22Rv1 (cell line): Measurements from ENCODE around the gene VPS13D.

Experiments
- H3K27ac ChIP-seq: fragments of 450-650 bp; 2 replicates; pipeline ENCODE4 v1.5.1; 2017
- ZFX ChIP-seq: fragments of 450-650 bp; IDR thresholded peaks from 2 replicates; pipeline ENCODE4 v1.6.1; 2017; ENCODE audit warnings: antibody characterized with exemption, borderline replicate concordance
- TF ChIP-seq, protein P1 (sequence below): fragments of 450-650 bp; IDR thresholded peaks from 2 replicates; pipeline ENCODE4 v1.5.1; 2017; ENCODE audit warnings: mild to moderate bottlenecking

Gene VPS13D

DNA sequence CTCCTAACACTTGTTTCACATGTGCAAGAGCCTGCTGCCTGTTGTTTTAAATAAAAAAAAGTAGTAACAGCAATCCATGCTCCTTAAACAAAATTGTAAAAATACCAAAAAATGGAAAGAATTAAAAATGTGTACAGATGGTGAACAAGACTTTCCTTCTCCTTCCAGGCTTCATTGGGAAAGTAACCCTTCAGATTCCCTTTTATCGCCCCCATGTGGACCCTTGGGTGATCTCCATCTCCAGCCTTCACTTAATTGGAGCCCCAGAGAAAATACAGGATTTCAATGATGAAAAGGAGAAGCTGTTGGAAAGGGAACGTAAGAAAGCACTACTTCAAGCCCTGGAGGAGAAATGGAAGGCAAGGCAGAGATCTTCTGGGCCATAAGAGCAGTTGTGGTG lies 14.2 kb downstream of the VPS13D start:
- H3K27ac ChIP-seq: no peak overlapping the region
- TF ChIP-seq, protein P1, sequence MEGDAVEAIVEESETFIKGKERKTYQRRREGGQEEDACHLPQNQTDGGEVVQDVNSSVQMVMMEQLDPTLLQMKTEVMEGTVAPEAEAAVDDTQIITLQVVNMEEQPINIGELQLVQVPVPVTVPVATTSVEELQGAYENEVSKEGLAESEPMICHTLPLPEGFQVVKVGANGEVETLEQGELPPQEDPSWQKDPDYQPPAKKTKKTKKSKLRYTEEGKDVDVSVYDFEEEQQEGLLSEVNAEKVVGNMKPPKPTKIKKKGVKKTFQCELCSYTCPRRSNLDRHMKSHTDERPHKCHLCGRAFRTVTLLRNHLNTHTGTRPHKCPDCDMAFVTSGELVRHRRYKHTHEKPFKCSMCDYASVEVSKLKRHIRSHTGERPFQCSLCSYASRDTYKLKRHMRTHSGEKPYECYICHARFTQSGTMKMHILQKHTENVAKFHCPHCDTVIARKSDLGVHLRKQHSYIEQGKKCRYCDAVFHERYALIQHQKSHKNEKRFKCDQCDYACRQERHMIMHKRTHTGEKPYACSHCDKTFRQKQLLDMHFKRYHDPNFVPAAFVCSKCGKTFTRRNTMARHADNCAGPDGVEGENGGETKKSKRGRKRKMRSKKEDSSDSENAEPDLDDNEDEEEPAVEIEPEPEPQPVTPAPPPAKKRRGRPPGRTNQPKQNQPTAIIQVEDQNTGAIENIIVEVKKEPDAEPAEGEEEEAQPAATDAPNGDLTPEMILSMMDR: peak; percentile 28; the same call in 1 of the 2 replicates
- TF ChIP-seq ZFX: no peak

DNA sequence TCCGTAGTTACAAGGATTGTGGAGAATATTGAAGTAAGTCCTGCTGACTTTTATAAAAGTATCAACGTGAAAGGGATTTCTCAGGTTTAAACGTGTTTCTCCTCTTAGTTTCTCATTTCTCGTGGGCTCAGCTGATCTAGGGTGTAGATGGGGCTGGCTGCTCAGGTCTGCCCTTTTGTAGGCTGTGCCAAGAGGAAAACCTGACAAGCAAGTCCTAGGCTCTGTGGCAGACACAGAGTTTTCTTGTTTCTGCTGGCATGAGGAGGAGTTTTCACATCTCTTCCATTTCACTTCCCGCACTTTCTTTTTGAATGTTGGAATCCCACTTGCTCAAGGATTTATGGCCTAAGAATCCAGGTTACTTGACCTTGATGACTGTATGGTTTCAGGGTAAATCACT lies 14.8 kb downstream of the VPS13D start:
- no peak for TF ChIP-seq ZFX
- TF ChIP-seq, protein P1: no peak

DNA sequence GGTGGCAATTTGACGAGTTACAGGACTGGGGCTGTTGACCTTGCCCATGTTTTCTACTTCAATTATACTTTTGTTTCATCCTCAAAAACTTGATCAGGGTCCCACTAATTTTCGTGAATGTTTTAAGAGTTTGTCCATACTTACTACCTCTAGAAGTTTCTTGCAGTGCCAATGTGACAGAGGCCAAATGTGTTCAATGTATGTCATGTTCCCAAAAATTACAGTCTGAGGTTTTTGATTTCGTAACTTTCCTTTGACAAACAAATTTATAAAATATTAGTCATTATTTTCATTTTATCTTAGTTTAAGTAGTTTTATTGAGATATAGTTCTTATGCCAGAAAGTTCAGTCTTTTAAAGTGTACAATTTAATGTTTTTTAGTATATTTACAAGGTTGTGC lies 15.3 kb downstream of the VPS13D start:
- TF ChIP-seq, protein P1: no peak
- TF ChIP-seq ZFX: no peak
- H3K27ac ChIP-seq: no peak overlapping the region

More for the DNA sequence above, 14.8 kb downstream of the VPS13D start:
- no peak overlapping the region for H3K27ac ChIP-seq

DNA sequence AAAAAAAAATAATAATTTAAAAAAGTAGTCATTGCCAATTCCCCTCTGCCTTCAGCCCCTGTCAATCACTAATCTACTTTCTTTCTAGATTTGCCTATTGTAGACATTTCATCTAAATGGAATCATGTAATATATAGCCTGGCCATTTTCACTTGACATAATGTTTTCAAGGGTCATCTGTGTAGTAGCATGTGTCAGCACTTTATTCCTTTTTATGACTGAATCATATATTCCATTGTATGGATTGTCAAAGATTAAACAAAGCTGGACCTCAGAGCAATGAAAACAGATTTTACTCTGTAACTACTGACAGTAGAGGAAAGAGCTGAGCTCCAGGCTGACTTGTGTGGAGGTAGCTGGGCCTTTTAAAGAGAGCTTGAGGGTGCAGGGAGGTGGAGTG lies 15.9 kb downstream of the VPS13D start:
- no peak overlapping the region for H3K27ac ChIP-seq

DNA sequence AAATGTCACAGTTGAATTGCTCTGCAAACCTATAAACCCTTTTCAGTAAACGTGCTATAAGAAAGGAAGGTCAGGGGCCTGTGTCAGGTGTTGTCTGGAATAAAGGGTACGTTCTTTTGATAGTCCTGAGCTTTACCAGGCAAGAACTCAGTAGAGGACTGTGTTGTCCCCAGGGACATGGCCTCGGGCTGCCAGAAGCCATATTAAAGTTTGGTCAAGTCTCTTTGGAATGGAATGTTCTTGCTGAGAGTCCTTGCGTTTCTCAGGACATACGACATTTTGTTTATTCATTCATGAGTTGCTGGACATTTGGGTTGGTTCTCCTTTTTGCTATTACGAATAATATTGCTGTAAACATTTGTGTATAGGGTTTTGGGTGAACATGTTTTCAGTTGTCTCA lies 16.8 kb downstream of the VPS13D start:
- H3K27ac ChIP-seq: no peak overlapping the region
- TF ChIP-seq, protein P1: no peak
- TF ChIP-seq ZFX: no peak

More for the DNA sequence above, 15.9 kb downstream of the VPS13D start:
- TF ChIP-seq, protein P1: no peak
- no peak for TF ChIP-seq ZFX

DNA sequence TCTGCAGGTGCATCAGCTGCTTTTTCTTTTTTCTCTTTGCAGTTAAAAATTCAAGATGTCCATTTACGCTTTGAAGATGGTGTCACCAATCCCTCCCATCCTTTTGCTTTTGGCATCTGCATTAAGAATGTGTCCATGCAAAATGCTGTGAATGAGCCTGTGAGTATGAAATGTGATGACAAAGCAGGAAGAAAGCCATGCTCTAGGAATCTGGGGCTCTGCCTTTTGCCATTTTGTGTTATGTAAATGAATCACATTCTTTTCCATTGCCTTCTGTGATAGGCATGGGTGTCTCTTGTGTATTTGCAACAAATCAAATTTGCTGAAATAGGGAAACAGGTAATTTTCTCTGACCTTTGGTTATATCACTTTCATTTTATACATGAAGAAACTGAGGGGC lies 19.4 kb downstream of the VPS13D start:
- TF ChIP-seq, protein P1: no peak
- no peak overlapping the region for H3K27ac ChIP-seq

DNA sequence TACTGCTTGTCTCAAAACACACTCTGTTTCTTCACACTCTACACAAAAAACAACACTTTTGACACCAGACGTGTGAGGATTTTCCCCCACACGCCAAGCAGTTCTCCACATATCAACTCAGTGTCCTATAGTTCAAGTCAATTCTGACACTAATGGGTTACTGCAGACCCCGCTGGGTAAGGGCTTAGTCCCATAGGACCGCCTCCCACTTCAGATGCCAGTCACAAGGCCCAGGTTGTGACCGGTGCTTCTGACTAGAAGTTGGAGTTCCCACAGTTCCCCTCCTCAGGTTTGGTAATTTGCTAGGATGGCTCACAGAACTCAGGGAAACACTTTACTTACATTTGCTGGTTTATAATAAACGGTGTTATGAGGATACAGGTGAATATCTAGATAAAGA lies 19.9 kb downstream of the VPS13D start:
- no peak for TF ChIP-seq ZFX
- TF ChIP-seq, protein P1: no peak
- no peak overlapping the region for H3K27ac ChIP-seq
